HepG2 (cell line): ENCODE results near the gene ATAD1. TPM values are rescaled to one million over a fixed set of nuclear protein-coding genes. Genes with fewer than 3 reads are reported as not detected.
A peak's percentile ranks its signal among the peaks of the same experiment; 100 is the strongest.

Experiments
- CHD2 ChIP-seq: IDR thresholded peaks from 2 replicates; pipeline ENCODE4 v1.6.1; 2011; ENCODE audit warnings: low read depth, low read length, improper control_type of control experiment
- ETV6 ChIP-seq: sonication (generic); formaldehyde crosslinking; conservative IDR thresholded peaks from 2 replicates; pipeline ENCODE4 v1.4.0; 2020; ENCODE audit warnings: missing genetic modification reagents
- FOXK2 ChIP-seq: fragments of 450-650 bp; IDR thresholded peaks from 2 replicates; pipeline ENCODE4 v1.6.1; 2016
- GATAD2A ChIP-seq: IDR thresholded peaks from 2 replicates; pipeline ENCODE4 v1.6.1; 2016
- NFRKB ChIP-seq: fragments of 450-650 bp; IDR thresholded peaks from 2 replicates; pipeline ENCODE4 v1.6.1; 2017
- PBX3 ChIP-seq: sonication (generic); formaldehyde crosslinking; IDR thresholded peaks from 2 replicates; pipeline ENCODE4 v1.8.1; 2023; ENCODE audit warnings: missing genetic modification reagents, inconsistent platforms, borderline replicate concordance
- POGZ ChIP-seq: sonication (generic); formaldehyde crosslinking; IDR thresholded peaks from 2 replicates; pipeline ENCODE4 v1.4.0; 2020; ENCODE audit warnings: mild to moderate bottlenecking, missing genetic modification reagents
- POLR2A ChIP-seq, 2 experiments: IDR thresholded peaks; 2 replicates each; pipeline ENCODE4 v1.6.1; 2011; ENCODE audit warnings: low read depth in 2 of 2, low read length in 2 of 2, mild to moderate bottlenecking in 1 of 2, moderate library complexity in 1 of 2; ENCODE audit not compliant: insufficient read depth in 1 of 2
- PPARG ChIP-seq: conservative IDR thresholded peaks from 2 replicates; pipeline ENCODE4 v1.6.1; 2016; ENCODE audit warnings: missing biosample characterization, missing genetic modification reagents
- PRMT3 ChIP-seq: sonication (generic); formaldehyde crosslinking; IDR thresholded peaks from 2 replicates; pipeline ENCODE4 v1.8.1; 2022; ENCODE audit warnings: low read depth, mild to moderate bottlenecking, moderate library complexity, missing genetic modification reagents, borderline replicate concordance
- RFX5 ChIP-seq: IDR thresholded peaks from 2 replicates; pipeline ENCODE4 v1.6.1; 2011; ENCODE audit warnings: low read depth, low read length, improper control_type of control experiment
- ZFP90 ChIP-seq: sonication (generic); formaldehyde crosslinking; IDR thresholded peaks from 2 replicates; pipeline ENCODE4 v1.8.0; 2022; ENCODE audit warnings: missing genetic modification reagents, mild to moderate bottlenecking, inconsistent platforms, borderline replicate concordance
- ZNF281 ChIP-seq: sonication (generic); formaldehyde crosslinking; IDR thresholded peaks from 2 replicates; pipeline ENCODE4 v1.4.0; 2020; ENCODE audit warnings: missing genetic modification reagents, borderline replicate concordance
- ZNF503 ChIP-seq: sonication (generic); formaldehyde crosslinking; IDR thresholded peaks from 2 replicates; pipeline ENCODE4 v1.4.0; 2020; ENCODE audit warnings: missing genetic modification reagents
- ZNF557 ChIP-seq: sonication (generic); formaldehyde crosslinking; IDR thresholded peaks from 2 replicates; pipeline ENCODE4 v1.4.0; 2020; ENCODE audit warnings: missing genetic modification reagents
- ZNF629 ChIP-seq: sonication (generic); formaldehyde crosslinking; conservative IDR thresholded peaks from 2 replicates; pipeline ENCODE4 v1.5.0; 2020; ENCODE audit warnings: missing genetic modification reagents
- polyA plus RNA-seq, 8 experiments: library from polyadenylated mRNA; depleted of rRNA in 3 of 8; stranded (reverse) in 7 of 8; unstranded in 1 of 8; fragments of >200 nt; fragmentation: Illumina TruSeq in 4 of 8; extraction: Trizol in 4 of 8; gene quantifications; 2 replicates each; pipeline versions ENCODE4 v1.2.1 to v1.2.3, GENCODE V29; 2011 to 2016; ENCODE audit warnings: low read depth in 4 of 8, missing spikeins in 1 of 8, mixed read lengths in 1 of 8; ENCODE audit not compliant: insufficient read depth in 1 of 8
- total RNA-seq, 5 experiments: library from RNA; depleted of rRNA; stranded (reverse); fragments of >200 nt; fragmentation: Illumina TruSeq; extraction: Trizol; gene quantifications; 2 replicates each; pipeline ENCODE4 v1.2.3, GENCODE V29; 2016; ENCODE audit warnings: low read depth in 1 of 5
- TF ChIP-seq, protein P1 (sequence below): sonication (generic); formaldehyde crosslinking; conservative IDR thresholded peaks from 2 replicates; pipeline ENCODE4 v1.4.0; 2020; ENCODE audit warnings: missing genetic modification reagents
- TF ChIP-seq, protein P2 (sequence below): sonication (generic); formaldehyde crosslinking; conservative IDR thresholded peaks from 2 replicates; pipeline ENCODE4 v1.4.0; 2020; ENCODE audit warnings: missing genetic modification reagents
- TF ChIP-seq, protein P3 (sequence below): sonication (generic); formaldehyde crosslinking; IDR thresholded peaks from 2 replicates; pipeline ENCODE4 v1.5.1; 2020; ENCODE audit warnings: mild to moderate bottlenecking, missing genetic modification reagents, moderate library complexity

Gene ATAD1
- total and polyA plus RNA-seq, 2 of the 13 experiments (the other 11 are each of a cell fraction or from before 2014, with no cell fraction given), result 14.9 to 28.2 TPM

- TF ChIP-seq PRMT3 (CRISPR knock-in tag), result no peak
- no peak for TF ChIP-seq NFRKB
- TF ChIP-seq ZNF629 (CRISPR knock-in tag), result peak; percentile 61
- TF ChIP-seq PBX3, result no peak
- peak; percentile 29; the same call in 1 of the 2 replicates for TF ChIP-seq GATAD2A (CRISPR knock-in tag)
- TF ChIP-seq ETV6, result no peak
- no peak for TF ChIP-seq RFX5
- no peak for TF ChIP-seq ZNF281
- TF ChIP-seq, protein P1, sequence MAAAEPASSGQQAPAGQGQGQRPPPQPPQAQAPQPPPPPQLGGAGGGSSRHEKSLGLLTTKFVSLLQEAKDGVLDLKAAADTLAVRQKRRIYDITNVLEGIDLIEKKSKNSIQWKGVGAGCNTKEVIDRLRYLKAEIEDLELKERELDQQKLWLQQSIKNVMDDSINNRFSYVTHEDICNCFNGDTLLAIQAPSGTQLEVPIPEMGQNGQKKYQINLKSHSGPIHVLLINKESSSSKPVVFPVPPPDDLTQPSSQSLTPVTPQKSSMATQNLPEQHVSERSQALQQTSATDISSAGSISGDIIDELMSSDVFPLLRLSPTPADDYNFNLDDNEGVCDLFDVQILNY (CRISPR knock-in tag), result no peak
- TF ChIP-seq ZNF503, result no peak
- TF ChIP-seq POGZ, result no peak
- TF ChIP-seq CHD2, result no peak
- no peak for TF ChIP-seq FOXK2
- TF ChIP-seq PPARG (CRISPR knock-in tag), result no peak
- TF ChIP-seq ZFP90 (CRISPR knock-in tag), result no peak
- TF ChIP-seq, protein P2, sequence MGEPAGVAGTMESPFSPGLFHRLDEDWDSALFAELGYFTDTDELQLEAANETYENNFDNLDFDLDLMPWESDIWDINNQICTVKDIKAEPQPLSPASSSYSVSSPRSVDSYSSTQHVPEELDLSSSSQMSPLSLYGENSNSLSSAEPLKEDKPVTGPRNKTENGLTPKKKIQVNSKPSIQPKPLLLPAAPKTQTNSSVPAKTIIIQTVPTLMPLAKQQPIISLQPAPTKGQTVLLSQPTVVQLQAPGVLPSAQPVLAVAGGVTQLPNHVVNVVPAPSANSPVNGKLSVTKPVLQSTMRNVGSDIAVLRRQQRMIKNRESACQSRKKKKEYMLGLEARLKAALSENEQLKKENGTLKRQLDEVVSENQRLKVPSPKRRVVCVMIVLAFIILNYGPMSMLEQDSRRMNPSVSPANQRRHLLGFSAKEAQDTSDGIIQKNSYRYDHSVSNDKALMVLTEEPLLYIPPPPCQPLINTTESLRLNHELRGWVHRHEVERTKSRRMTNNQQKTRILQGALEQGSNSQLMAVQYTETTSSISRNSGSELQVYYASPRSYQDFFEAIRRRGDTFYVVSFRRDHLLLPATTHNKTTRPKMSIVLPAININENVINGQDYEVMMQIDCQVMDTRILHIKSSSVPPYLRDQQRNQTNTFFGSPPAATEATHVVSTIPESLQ (CRISPR knock-in tag), result no peak
- TF ChIP-seq ZNF557 (CRISPR knock-in tag), result no peak
- no peak for TF ChIP-seq POLR2A (IDR thresholded peaks at IDR 0.05; ENCODE audit: insufficient read depth in 1 of 2, low read depth in 2 of 2, low read length in 2 of 2)
- TF ChIP-seq, protein P3, sequence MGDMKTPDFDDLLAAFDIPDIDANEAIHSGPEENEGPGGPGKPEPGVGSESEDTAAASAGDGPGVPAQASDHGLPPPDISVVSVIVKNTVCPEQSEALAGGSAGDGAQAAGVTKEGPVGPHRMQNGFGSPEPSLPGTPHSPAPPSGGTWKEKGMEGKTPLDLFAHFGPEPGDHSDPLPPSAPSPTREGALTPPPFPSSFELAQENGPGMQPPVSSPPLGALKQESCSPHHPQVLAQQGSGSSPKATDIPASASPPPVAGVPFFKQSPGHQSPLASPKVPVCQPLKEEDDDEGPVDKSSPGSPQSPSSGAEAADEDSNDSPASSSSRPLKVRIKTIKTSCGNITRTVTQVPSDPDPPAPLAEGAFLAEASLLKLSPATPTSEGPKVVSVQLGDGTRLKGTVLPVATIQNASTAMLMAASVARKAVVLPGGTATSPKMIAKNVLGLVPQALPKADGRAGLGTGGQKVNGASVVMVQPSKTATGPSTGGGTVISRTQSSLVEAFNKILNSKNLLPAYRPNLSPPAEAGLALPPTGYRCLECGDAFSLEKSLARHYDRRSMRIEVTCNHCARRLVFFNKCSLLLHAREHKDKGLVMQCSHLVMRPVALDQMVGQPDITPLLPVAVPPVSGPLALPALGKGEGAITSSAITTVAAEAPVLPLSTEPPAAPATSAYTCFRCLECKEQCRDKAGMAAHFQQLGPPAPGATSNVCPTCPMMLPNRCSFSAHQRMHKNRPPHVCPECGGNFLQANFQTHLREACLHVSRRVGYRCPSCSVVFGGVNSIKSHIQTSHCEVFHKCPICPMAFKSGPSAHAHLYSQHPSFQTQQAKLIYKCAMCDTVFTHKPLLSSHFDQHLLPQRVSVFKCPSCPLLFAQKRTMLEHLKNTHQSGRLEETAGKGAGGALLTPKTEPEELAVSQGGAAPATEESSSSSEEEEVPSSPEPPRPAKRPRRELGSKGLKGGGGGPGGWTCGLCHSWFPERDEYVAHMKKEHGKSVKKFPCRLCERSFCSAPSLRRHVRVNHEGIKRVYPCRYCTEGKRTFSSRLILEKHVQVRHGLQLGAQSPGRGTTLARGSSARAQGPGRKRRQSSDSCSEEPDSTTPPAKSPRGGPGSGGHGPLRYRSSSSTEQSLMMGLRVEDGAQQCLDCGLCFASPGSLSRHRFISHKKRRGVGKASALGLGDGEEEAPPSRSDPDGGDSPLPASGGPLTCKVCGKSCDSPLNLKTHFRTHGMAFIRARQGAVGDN, result no peak
Measured at GRCh38 chr10:87842220-87842641, 24.2 kb upstream of the ATAD1 start (continued).
